HUDEP-2 (cell line): ENCODE measurements around the gene CA5A.
A peak's percentile ranks its signal among the peaks of the same experiment; 100 is the strongest.
"Not testable (repeated sequence)": the region's sequence is repeated elsewhere in the genome, so short reads cannot be mapped to it uniquely, and the experiment has no call there.

Source experiments
- DNase-seq, 76 experiments: peaks; one replicate each; lab custom pipeline; 2025; ENCODE audit not compliant: unreplicated experiment in 76 of 76; lab: John Stamatoyannopoulos, UW

The CA5A gene

GRCh38 chr16:87870418-87871291, 65.7 kb downstream of the CA5A start:
- DNase-seq, result peak in 7 of 76 experiments; percentile 9 to 45 (median 21)

- DNase-seq, result peak in 1 of 76 experiments; percentile 12
Observed at GRCh38 chr16:87869879-87870417, 66.4 kb downstream of the CA5A start.

GRCh38 chr16:87869061-87869878, 67.1 kb downstream of the CA5A start, which contains the start of gene SLC7A5:
Gene SLC7A5, minus strand, starts transcription at chr16:87869507. Its CDS starts 85 bp downstream, at chr16:87869422.
- DNase-seq, result peak in 72 of 76 experiments; percentile 16 to 89 (median 75)

GRCh38 chr16:87868254-87869029, 67.9 kb downstream of the CA5A start:
- peak in 8 of 76 experiments; percentile 10 to 26 (median 16) for DNase-seq

GRCh38 chr16:87865902-87866555, 70.3 kb downstream of the CA5A start:
- not testable (repeated sequence) for DNase-seq

- DNase-seq, result no peak
Observed at GRCh38 chr16:87864331-87864989, 71.9 kb downstream of the CA5A start.

- DNase-seq, result peak in 20 of 76 experiments; percentile 4 to 47 (median 25)
Observed at GRCh38 chr16:87863327-87863635, 73.0 kb downstream of the CA5A start.

- not testable (repeated sequence) for DNase-seq
Observed at GRCh38 chr16:87862597-87863326, 73.6 kb downstream of the CA5A start.

- peak in 4 of 76 experiments; percentile 9 to 45 (median 18) for DNase-seq
Observed at GRCh38 chr16:87861300-87862099, 74.8 kb downstream of the CA5A start.

- DNase-seq, result peak in 29 of 76 experiments; percentile 11 to 51 (median 21)
Observed at GRCh38 chr16:87860553-87861299, 75.6 kb downstream of the CA5A start.

GRCh38 chr16:87858151-87858993, 78.0 kb downstream of the CA5A start:
- peak in 75 of 76 experiments; percentile 22 to 95 (median 85) for DNase-seq

GRCh38 chr16:87856791-87857228, 79.5 kb downstream of the CA5A start:
- DNase-seq, result peak in 1 of 76 experiments; percentile 17

GRCh38 chr16:87855852-87856715, 80.2 kb downstream of the CA5A start:
- peak in 8 of 76 experiments; percentile 6 to 26 (median 16) for DNase-seq

- DNase-seq, result peak in 5 of 76 experiments; percentile 43 to 76 (median 47)
Observed at GRCh38 chr16:87854907-87855683, 81.2 kb downstream of the CA5A start.
